ENCODE data around the gene PATZ1.

PATZ1 gene

GRCh38 chr22:31313366-31314147 is 32.6 kb downstream of the PATZ1 start:
- DNase-seq, result peak; percentile 67

- DNase-seq, result no peak
These were observed 38.0 kb downstream of the PATZ1 start for GRCh38 chr22:31308181-31308580.

- no peak for DNase-seq
These were observed 41.0 kb downstream of the PATZ1 start for GRCh38 chr22:31305194-31305593.

GRCh38 chr22:31302537-31302936 is 43.6 kb downstream of the PATZ1 start:
- DNase-seq, result no peak

- DNase-seq, result peak; percentile 23
These were observed 44.1 kb downstream of the PATZ1 start for GRCh38 chr22:31302006-31302405.

- DNase-seq, result no peak
These were observed 45.2 kb downstream of the PATZ1 start for GRCh38 chr22:31300896-31301295.

GRCh38 chr22:31295831-31296657 is 50.1 kb downstream of the PATZ1 start:
- DNase-seq, result no peak

GRCh38 chr22:31295360-31295759 is 50.8 kb downstream of the PATZ1 start:
- no peak for DNase-seq

GRCh38 chr22:31292236-31292989 is 53.7 kb downstream of the PATZ1 start, which contains the start of gene PIK3IP1:
Gene PIK3IP1, minus strand, starts transcription at chr22:31292488. Its CDS starts 144 bp downstream, at chr22:31292344.
- peak; percentile 76 for DNase-seq

GRCh38 chr22:31291481-31292235 is 54.5 kb downstream of the PATZ1 start:
- DNase-seq, result no peak

- peak; percentile 81 for DNase-seq
These were observed 55.4 kb downstream of the PATZ1 start for GRCh38 chr22:31290494-31291471.

GRCh38 chr22:31289344-31289743 is 56.8 kb downstream of the PATZ1 start:
- DNase-seq, result no peak

- no peak for DNase-seq
These were observed 57.5 kb downstream of the PATZ1 start for GRCh38 chr22:31288496-31289240.

GRCh38 chr22:31287818-31288495 is 58.2 kb downstream of the PATZ1 start:
- DNase-seq, result no peak

GRCh38 chr22:31286360-31287255 is 59.5 kb downstream of the PATZ1 start:
- DNase-seq, result no peak

- DNase-seq, result no peak
These were observed 61.6 kb downstream of the PATZ1 start for GRCh38 chr22:31284281-31285155.

GRCh38 chr22:31282748-31283468 is 63.2 kb downstream of the PATZ1 start:
- no peak for DNase-seq
